Skin epidermis (tissue), 12 donors: ENCODE data around the gene HOXC12.

ENCODE experiments used
- H3K27ac ChIP-seq, 21 experiments: fragments of 200-600 bp; sonication (generic) in 11 of 21; one replicate each; pipeline ENCODE4 v1.5.0; 2020; ENCODE audit warnings: mild to moderate bottlenecking in 3 of 21, inconsistent platforms in 2 of 21, moderate library complexity in 2 of 21
- H3K4me3 ChIP-seq, 7 experiments: fragments of 200-600 bp; sonication (generic) in 2 of 7; one replicate each; pipeline ENCODE4 v1.5.0; 2020; ENCODE audit warnings: inconsistent platforms in 2 of 7, mild to moderate bottlenecking in 2 of 7, moderate library complexity in 1 of 7

HOXC12 gene

DNA sequence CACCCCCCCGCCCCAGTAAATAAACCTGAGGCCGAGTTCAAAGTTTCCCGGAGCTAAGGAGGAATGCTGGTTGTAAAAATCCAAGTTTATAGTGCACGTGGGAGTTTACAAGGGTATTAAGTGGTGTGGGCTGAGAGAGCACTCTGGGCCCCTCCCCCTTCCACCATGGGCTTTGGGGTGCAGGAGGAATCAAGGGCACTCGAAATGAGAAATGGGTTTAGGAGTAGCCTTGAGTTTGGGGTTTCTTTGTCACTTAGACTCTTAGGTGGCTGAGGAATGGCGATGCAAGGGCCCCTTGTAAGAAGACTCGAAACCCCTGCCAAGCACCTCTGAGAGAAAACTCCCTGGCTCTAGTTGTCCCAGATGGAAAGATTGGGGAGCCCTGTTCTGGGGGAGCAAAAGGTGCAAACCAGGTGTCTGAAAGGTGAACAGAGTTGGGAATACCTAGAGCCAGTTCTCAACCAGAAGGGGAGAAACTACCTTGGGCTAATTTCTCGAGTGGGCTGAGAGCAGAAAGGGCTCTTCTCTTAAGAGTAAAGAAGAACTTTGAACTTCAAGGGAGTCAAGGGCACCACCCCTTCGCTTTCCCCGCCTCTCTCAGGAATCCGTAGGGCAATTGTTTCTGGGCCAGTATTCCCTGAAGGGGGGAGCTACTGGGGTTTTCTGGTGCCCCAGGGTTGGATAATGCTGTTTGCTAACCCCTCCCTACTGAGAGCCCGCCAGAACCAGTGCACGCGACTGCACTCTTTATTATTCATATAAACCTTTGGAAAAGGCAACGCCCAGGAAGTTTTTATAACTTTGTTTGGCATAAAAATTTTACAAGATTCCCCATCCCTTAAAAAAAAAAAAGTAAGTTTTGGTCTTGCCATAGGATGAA is 24.0 kb downstream of the HOXC12 start:
- Histone ChIP-seq H3K4me3 (no peak overlapping the region), H3K27ac (peak overlapping the region in 5 of 21 experiments; percentile 36 to 98 (median 41))

- no peak overlapping the region for H3K4me3 ChIP-seq
- H3K27ac ChIP-seq, result peak overlapping the region in 6 of 21 experiments; percentile 29 to 98 (median 86)
Observed at GRCh38 chr12:53980104-53980801, 25.6 kb downstream of the HOXC12 start.

GRCh38 chr12:53980802-53981496 is 26.2 kb downstream of the HOXC12 start:
- peak overlapping the region in 6 of 21 experiments; percentile 29 to 98 (median 86) for H3K27ac ChIP-seq

GRCh38 chr12:53981634-53982565 is 27.2 kb downstream of the HOXC12 start:
- no peak overlapping the region for H3K4me3 ChIP-seq
- peak overlapping the region in 9 of 21 experiments; percentile 29 to 98 (median 83) for H3K27ac ChIP-seq

More at GRCh38 chr12:53980802-53981496, 26.2 kb downstream of the HOXC12 start:
- H3K4me3 ChIP-seq, result no peak overlapping the region

- H3K4me3 ChIP-seq, result peak overlapping the region in 1 of 7 experiments; percentile 4
- peak overlapping the region in 9 of 21 experiments; percentile 30 to 98 (median 83) for H3K27ac ChIP-seq
Observed at GRCh38 chr12:53982648-53983567, 28.2 kb downstream of the HOXC12 start.

GRCh38 chr12:53983568-53983949 is 28.9 kb downstream of the HOXC12 start:
- H3K27ac ChIP-seq, result peak overlapping the region in 9 of 21 experiments; percentile 14 to 98 (median 83)
- peak overlapping the region in 2 of 7 experiments; percentile 4 to 39 for H3K4me3 ChIP-seq

DNA sequence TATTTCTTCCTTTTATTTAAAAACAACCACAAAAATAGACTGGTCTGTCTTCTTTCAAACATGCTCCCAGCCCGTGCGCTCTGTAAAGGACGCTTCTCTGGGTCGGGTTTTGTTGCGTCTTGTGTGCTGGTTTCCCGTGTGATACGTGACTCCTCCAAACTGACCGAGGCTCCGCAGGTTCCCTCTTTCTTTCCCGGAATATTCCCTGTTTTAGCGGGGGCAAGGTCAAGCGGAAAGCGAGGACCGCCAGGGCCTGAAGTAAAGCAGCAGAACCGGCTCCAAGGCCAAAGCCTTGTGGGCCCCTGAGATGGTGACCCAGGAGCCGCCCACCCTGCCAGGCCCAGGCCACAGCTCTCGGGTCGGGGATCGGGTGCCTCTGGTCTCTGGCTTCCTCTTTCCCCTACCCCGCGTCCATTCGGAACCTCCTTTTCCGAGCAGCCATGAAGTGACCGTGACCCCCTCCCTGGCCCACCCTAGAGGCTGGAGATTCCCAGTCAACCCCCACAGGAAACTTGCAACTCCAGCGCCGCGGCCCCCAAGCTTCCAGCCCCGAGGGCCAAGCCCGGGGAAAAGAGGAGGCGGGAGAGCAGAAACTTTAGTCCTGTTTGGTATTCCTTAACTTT is 29.4 kb downstream of the HOXC12 start:
- H3K4me3 ChIP-seq, result peak overlapping the region in 3 of 7 experiments; percentile 39 to 43 (median 42)
- peak overlapping the region in 12 of 21 experiments; percentile 10 to 98 (median 72) for H3K27ac ChIP-seq

DNA sequence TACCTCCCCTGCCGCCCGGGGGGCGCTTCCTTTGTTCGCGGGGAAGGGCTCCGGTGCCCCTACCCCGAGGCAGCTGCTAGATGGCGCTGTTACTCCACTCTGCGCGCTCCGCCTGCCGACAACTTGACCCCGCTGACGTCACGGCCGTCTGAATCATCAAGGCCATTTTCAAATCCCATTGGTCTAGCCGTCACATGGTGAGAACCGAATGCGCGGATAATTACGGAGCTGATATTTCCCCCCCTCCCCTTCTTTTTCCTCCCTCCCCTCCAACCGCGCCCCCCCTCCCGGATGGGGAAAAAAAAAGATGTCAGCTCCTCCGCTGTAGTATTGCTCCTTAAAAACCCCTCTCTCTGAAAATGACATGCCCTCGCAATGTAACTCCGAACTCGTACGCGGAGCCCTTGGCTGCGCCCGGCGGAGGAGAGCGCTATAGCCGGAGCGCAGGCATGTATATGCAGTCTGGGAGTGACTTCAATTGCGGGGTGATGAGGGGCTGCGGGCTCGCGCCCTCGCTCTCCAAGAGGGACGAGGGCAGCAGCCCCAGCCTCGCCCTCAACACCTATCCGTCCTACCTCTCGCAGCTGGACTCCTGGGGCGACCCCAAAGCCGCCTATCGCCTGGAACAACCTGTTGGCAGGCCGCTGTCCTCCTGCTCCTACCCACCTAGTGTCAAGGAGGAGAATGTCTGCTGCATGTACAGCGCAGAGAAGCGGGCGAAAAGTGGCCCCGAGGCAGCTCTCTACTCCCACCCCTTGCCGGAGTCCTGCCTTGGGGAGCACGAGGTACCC is 30.4 kb downstream of the HOXC12 start, which contains the start of gene HOXC10:
TSS of gene HOXC10 (plus strand) at position 246 of the 791 bp plus-strand sequence. CDS start at position 360, 114 bp downstream.
- H3K4me3 ChIP-seq, result peak within 1 kb of the TSS in 6 of 7 experiments; percentile 9 to 43 (median 38)

GRCh38 chr12:53985692-53985993 is 30.9 kb downstream of the HOXC12 start:
- peak overlapping the region in 15 of 21 experiments; percentile 42 to 98 (median 73) for H3K27ac ChIP-seq

More for the DNA sequence above, 30.4 kb downstream of the HOXC12 start, which contains the start of gene HOXC10:
- peak within 1 kb of the TSS in 15 of 21 experiments; percentile 42 to 98 (median 73) for H3K27ac ChIP-seq

GRCh38 chr12:53985994-53986685 is 31.4 kb downstream of the HOXC12 start:
- Histone ChIP-seq H3K4me3 (peak overlapping the region in 6 of 7 experiments; percentile 9 to 43 (median 38)), H3K27ac (peak overlapping the region in 15 of 21 experiments; percentile 42 to 98 (median 73))

More at GRCh38 chr12:53985692-53985993, 30.9 kb downstream of the HOXC12 start:
- peak overlapping the region in 6 of 7 experiments; percentile 9 to 43 (median 38) for H3K4me3 ChIP-seq

DNA sequence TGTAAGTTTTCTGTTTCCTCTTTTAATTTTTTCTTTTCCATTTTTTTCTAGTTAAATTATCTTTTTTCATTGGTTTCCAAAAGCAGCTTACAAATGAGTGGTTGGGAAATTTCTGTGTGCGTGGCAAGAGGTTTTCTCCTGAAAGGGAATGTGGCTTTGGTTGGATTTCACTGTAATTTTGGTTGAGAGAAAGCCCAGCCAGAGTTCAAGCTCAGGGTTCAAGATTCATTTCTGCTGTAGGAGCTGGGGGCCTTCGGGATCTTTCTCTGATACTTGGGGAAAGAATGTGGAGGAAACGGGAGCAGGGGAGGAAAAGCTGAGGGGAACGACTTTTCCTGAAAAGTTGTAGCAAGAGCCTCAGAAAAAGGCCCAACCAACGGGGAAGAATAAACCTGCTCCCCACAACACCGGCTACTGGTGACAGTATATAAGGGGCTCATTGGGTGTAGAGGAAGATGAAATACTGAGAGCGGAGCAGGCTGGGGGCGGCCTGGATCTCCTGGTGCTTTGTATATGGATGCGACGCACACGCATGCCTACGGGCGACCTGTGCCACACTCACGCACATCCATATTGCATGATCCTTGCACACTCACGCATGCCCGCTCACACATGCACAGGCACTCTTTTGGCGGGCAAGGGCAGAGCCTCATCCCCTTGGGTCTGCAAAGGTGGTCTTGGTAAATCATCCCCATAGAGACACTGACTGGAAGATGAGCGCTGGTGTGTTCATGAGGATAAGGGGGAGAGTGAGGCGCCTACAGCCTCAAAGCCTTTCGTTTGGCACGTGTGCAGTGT is 32.2 kb downstream of the HOXC12 start:
- H3K27ac ChIP-seq, result peak overlapping the region in 11 of 21 experiments; percentile 57 to 98 (median 82)
- peak overlapping the region in 5 of 7 experiments; percentile 34 to 43 (median 39) for H3K4me3 ChIP-seq

GRCh38 chr12:53987787-53988230 is 33.1 kb downstream of the HOXC12 start:
- no peak overlapping the region for H3K4me3 ChIP-seq
- peak overlapping the region in 3 of 21 experiments; percentile 41 to 98 (median 95) for H3K27ac ChIP-seq

GRCh38 chr12:53988541-53989226 is 34.0 kb downstream of the HOXC12 start:
- Histone ChIP-seq H3K4me3 (no peak overlapping the region), H3K27ac (peak overlapping the region in 4 of 21 experiments; percentile 45 to 98 (median 60))
